T follicular helper cell (primary cell): Measurements from ENCODE around the gene PCBP3.
"Not testable (repeated sequence)": the region's sequence is repeated elsewhere in the genome, so short reads cannot be mapped to it uniquely, and the experiment has no call there.

Source experiments
- DNase-seq: peaks from one replicate; pipeline ENCODE4 v3.0.0-alpha.2; 2020; ENCODE audit warnings: low read depth

PCBP3 gene

DNA sequence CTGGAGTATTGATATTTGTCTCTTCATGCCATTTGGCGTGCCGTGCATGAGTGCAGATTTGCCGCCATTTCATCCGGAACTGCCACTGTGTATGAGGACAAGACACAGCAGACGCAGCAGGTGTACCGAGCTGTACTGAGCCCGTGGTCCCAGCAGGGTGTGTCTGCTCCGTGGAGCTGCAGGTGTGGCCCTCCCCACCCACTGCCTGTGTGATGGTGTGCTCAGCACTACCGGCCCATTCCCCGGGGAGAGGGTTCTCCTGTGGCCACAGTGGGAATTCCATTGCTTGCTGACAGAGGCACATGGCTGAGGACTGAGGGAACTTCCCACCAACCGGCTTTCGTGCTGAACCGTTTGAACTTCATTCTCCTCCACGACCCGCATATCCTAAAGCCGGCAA, 303.8 kb downstream of the PCBP3 start:
- no peak for DNase-seq

DNA sequence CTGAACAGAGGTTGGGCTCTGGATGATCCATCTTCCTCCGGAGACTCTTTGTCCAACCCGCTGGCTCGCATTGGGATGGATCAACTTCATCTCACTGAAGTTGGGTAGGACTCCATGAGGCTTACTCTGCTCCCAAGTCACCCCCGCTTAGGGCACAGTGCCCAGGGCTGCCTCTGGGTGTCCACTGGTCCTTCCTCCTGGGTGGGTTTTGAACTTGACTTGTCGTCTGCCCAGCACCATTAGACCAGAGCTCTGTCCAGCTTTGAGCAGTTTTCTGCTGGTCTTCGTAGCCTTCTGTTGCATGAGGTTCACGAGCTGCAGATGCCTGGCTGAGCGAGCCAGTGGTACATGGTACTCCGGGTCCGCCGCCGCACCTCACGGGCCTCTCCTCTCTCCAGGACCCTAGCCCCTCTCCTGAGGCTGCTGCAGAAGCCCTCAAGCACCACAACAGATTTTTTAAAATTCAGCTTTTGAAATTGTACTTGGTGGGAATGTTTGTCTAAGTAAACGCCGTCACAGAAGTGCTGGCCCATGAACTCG, 304.3 kb downstream of the PCBP3 start:
- no peak for DNase-seq

DNA sequence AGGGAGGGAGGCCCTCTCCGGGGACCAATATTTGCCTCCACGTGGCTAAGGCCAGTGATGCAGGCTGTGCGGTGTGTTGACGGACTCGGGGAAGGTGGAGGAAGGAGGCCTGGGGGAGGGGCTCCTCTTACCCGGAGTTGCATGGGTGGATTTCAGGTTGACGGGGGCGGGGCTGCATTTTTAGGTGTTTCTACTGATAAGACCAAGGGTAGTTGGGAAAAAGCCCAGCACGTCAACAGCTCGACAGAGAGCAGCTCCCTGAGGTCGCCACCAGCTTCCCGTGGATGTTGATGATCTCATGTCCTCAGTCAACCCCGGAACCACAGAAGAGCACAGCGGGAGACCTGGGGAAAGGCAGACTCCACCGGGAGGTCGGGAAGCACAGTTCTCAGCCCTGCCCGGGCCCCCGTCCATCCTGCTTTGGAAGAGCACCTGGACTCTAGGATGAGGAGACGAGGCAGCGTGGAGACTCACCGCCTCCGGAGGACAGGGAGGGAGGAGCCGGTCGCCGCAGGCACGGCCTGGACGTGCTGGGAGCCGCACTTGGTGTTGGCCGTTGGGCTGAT, 305.1 kb downstream of the PCBP3 start:
- DNase-seq: no peak

DNA sequence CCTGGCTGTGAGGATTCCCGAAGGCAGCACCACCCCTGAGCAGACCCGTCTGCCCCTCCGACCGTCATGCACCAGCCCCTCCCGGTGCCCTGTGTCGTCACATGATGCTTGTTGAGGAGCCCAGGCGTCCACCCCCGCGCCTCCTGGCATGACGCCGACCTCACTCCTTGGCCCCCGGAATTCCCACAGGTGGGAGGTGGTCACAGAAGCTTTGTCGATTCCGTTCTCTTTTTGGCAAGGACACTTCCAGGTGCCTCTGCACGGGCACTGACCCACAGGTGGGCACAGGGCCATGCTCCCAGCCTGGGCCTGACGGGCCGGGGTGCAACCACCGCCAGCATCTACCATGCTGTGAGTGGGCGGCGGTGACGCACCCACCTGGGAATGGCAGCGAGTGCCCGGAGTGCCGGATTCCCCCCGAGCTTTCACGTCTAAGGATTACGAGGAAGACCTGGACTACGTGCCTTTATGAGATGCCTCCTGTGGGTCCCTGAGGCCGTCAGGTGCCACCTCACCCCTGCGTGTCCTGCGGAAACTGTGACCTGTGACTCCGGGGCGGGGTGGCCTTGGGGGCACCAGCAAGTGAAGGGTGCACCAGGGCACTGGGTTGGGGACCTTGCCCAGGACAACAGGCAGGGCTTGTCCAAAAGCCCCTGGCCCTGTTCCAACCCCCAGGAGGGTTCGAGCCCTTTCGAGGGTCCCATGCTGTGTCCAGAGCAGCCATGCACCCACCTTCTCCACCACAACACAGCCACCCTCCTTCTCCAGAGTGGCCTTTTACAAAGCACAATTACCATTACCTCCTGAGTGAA, 306.6 kb downstream of the PCBP3 start:
- no peak for DNase-seq

DNA sequence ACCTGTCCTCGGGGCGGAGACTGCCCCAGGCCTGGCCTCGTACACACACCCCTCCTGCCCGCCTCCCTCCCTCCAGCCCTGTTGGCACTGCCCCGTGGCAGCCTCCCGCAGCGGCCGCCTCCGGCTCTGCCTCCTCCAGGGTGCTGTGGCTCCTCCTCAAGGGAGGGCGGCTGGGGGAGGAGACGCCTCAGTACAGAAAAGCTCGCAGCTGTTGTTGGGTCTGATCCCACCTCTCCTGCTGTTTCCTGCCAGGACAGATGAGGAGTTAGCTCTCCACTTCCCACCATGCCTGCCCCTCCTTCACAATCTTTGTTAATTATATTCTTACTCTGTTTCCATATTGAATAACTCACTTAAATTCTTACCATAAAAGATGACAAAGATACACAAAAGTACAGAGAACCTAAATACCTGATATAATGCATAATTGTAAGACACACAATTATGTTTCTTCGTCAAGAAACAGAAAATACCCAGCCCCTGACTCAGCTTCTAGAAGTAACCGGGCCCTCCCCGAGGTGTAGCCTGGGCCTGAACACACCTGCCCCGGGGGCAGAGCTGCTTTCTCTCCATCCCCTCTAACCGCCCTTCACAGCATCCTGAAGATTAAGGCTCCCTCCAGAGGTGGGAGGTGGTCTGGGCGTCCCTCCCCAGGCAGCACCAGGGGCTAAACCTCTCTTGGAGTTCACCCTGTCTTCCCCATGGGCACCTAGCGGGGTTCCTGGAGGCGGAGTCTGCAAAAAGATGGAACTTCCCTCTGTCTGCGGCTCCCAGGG, 307.4 kb downstream of the PCBP3 start:
- no peak for DNase-seq

DNA sequence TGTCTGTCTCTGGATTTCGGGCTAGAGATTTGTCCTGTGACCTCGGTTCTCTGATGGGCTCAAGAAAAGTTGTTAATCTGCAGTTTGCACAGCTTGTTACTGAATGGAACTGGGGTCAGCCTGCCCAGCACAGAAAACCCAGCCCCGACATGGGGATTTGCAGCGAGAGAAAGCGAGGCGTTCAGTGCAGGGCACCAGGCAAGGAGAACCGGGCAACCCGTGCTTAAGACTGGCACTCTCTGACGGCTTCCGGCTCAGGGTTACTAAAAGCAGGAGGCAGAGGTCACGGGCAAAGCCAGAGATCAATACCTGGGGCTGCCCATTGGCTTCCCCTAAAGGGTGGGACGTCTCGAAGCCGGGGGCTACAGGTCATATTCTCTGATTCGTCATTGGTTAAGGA, 308.2 kb downstream of the PCBP3 start:
- DNase-seq: no peak

DNA sequence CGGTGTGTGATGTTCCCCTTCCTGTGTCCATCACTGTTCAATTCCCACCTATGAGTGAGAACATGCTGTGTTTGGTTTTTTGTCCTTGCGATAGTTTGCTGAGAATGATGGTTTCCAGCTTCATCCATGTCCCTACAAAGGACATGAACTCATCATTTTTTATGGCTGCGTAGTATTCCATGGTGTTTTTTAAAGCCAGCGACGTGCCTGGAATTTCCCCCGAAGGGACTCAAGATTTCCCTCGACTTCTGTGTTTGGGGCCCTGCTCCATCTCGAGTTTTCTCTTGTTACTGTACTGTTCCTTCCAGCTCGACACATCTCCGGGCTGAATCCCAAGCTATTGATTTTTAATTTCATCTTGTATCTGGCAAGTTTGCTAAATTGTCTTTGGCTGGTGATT, 309.0 kb downstream of the PCBP3 start:
- DNase-seq: not testable (repeated sequence)

DNA sequence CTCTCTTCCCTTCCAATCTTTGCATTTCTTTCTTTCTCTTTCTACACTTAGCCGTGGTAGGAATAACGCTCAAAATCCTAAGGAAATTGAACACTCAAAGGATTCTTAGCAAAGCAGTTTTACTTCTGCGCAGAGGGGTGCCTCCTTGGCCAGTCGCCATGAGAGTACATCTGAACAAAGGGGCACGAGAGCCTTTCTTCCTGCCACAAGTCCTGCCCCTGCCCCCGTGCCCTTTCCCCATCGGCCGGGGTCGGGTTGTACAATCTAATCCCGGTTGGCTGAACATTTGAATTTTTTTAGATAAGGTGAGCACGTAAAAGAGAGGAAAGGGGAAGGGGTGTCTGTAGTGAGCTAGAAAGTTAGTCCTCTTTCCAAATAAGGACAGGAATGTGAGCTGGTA, 309.4 kb downstream of the PCBP3 start:
- no peak for DNase-seq

DNA sequence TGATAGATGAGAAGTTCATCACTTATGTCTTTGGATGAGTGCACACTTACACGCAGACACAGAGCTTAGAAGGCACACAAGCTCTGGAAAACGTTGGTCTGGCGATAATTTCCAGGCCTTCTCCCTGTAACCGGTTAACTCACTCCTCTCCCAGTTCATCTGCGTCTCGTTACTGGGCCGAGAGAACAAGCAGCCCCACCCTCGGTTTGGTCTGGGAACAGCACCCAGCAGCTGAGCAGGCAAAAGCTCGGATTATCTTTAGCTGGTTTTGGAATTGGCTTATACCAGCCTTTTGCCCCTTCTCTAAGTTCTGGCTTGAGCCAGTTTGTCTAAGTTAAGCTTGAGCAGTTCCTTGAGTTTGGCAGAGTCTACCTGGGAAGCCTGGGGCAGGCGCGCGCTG, 310.7 kb downstream of the PCBP3 start:
- no peak for DNase-seq

DNA sequence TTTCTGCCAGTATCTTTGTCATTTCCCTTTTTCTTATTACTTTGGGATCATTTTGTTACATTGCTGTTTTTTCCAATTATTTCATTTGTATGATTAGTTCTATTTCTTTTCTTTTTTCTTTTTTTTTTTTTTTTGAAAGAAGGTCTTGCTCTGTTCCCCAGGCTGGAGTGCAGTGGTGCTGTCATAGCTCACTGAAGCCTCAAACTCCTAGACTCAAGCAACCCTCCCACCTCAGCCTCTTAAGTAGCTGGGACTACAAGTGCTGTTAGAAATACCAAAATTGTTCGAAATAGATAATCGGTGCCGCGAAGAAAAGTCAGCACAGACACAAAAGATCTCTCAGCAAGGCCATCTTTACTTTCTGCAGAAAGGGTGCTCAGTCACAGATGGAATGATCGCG, 311.4 kb downstream of the PCBP3 start:
- DNase-seq: no peak

DNA sequence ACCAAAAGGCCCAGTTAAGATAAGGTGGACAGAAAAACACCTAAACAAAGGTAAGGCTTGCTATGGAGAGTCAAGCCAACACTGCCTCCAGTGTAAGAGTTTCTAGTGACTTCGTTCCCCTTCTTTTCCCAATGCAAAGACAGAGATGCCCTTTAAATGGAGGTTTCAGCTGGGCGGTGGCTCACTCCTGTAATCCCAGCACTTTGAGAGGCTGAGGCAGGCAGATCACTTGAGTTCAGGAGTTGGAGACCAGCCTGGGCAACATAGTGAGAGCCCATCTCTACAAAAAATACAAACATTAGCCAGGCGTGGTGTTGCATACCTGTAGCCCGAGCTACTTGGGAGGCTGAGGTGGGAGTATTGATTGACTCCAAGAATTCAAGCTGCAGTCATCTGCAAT, 314.0 kb downstream of the PCBP3 start:
- no peak for DNase-seq

DNA sequence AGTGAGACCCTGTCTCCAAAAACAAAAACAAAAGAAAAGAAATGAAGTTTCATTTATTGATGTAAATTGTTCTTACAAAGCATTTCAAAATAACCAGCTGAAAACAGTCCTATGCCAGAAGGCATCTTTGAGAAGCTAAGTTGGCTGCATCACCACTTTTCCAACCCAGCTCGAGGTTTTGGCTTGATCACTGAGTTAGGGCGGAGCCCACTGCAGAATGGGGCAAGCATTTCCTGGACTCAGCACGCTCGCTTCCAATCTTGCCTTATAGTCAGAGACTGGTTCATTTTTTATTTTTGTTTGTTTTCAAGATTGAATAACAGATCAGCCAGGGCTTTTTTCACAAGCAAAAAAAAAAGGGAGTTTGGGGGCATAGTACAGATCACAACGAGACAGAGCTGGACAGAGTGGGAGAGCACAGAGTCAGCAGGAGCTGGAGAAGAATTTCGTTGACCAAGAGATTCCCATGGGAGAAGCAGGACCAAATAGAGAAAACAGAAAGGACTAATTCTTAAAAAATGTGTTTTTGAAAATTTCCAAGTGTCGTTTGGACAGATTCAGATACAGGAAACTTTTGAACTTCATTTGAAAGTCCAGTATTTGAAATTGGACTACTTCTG, 314.6 kb downstream of the PCBP3 start:
- DNase-seq: no peak

DNA sequence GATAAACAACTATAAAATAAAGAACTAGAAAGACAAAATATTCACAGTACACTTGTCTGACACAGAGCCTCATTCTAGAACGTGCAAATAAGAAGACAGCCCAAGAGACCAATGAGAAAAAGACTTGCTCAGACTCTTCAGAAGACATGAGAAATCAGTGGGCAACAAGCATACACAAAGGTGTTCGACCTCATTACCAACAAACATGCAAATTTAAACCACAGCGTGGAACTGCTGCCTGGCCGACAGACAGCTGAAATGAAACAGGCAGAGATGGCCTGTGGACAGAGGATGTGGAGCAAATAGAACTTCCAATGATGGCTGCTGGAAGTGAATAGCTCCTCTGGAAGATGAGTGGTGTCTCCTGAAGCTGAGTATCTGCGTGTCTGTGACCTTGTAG, 315.7 kb downstream of the PCBP3 start:
- no peak for DNase-seq

DNA sequence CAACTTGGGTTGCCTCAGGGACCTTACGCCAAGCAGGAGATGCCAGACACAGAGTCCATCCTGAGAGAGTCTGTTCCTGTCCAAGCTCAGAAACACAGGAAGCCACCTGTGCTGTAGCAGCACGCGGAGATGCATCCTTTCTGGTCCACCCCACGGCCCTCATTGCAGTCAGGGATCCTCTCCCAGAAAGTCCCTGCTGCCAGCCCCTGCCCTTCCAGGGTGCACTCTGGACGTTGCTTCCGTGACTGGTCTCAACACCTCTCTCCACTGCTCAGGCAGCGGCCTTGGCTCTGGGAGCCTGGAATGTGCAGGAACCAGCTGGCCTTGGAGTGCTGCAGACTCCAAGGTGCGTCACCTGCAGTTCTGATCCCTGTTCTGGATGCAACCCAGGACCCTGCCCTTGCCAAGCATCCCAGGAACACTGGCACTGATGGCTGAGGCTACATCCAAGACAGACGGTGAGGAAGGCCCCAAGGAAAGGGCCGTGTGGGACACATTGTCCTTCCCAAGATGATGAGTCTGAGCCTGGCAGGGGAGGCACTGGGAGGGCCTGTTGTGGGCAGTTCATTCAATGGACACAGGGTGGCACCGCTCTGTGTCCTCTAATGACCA, 316.4 kb downstream of the PCBP3 start:
- DNase-seq: no peak

DNA sequence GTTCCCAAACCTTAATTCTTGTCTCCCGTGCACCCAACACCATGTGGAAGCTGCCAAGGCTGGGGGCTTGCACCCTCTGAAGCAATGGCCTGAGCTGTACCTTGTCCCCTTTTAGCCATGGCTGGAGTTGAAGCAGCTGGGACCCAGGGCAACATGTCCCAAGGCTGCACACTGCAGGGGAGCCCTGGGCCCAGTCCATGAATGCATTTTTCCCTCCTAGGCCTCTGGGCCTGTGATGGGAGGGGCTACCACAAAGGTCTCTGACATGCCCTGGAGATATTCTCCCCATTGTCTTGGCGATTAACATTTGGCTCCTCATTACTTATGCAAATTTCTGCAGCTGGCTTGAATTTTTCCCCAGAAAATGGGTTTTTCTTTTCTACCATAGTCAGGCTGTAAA, 317.9 kb downstream of the PCBP3 start:
- not testable (repeated sequence) for DNase-seq

DNA sequence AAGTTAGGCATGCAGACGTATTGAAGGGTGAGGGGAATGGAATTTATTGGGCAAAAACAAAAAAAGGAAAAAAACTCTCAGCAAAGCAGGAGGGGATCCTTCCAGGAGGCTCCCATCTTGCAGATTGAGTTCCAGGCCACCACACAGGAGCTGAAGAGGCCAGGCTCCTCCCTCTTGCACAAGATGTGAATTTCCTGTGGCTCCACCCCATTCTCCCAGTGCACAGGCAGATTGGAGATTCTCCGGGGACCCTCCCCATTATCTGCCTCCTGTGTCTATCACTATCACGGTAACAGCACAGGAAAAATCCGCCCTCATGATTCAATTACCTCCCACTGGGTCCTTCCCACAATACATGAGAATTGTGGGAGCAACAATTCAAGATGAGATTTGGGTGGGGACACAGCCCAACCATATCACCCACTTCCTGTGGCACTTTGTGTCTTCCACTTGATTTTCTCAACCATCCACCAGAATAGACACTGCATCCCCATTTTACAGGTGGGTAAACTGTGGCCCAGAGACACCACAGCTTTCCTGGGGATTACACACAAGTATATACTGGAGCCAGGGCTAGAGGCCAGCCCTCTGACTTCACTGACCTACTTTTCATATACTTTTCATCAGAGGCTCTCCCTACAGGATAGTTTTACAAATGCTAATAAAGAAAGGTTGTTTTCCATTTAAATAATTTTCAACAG, 319.2 kb downstream of the PCBP3 start:
- DNase-seq: no peak

DNA sequence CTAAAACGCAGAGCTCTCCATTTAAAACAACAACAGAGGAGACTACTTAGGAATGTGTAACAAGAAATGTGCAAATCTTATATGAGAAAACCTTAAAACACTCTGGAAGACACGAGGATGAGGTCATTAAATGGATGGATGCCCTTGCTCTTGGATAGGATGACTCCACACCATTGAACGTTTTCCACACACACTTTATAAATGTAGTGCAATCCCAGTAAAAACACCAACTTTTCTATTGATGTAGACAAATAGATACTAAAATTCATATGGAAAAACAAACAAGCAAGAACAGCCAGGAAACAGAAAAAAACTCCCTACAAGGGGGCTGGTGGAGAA, 319.7 kb downstream of the PCBP3 start:
- no peak for DNase-seq

DNA sequence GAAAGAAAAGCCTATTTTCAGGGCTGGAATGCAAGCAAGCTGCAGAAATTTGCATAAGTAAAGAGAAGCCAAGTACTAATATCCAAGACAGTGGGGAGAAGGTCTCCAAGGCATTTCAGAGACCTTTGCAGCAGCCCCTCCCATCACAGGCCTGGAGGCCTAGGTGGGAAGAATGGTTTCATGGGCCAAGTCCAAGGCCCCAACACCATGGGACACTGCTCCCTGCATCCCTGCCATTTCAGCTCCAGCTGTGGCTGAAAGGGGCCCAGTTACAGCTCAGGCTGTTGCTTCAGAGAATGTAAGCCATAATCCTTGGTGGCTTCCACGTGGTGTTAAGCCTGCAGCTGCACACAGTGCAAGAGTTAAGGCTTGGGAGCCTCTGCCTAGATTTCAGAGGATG, 321.1 kb downstream of the PCBP3 start:
- DNase-seq: no peak

DNA sequence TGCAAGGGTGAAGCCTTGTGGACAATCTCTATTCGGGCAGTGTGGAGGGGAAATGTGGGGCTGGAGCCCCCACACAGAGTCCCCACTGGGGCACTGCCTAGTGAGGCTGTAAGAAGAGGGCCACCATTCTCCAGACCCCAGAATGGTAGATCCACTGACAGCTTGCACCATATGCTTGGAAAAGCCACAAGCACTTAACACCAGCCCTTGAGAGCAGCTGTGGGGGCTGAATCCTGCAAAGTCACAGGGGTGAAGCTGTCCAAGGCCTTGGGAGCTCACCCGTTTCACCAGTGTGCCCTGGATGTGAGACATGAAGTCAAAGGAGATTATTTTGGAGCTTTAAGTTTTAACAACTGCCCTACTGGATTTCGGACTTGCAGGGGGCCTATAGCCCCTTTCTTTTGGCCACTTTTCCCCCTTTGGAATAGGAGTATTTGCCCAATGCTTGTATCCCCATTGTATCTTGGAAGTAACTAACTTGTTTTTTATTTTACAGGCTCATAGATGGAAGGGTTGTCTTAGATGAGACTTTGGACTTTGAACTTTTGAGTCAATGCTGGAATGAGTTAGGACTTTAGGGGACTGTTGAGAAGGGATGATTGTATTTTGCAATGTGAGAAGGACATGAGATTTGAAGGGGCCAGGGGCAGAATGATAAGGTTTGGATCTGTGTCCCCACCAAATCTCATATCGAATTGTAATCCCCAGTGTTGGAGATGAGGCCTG, 321.7 kb downstream of the PCBP3 start:
- no peak for DNase-seq

DNA sequence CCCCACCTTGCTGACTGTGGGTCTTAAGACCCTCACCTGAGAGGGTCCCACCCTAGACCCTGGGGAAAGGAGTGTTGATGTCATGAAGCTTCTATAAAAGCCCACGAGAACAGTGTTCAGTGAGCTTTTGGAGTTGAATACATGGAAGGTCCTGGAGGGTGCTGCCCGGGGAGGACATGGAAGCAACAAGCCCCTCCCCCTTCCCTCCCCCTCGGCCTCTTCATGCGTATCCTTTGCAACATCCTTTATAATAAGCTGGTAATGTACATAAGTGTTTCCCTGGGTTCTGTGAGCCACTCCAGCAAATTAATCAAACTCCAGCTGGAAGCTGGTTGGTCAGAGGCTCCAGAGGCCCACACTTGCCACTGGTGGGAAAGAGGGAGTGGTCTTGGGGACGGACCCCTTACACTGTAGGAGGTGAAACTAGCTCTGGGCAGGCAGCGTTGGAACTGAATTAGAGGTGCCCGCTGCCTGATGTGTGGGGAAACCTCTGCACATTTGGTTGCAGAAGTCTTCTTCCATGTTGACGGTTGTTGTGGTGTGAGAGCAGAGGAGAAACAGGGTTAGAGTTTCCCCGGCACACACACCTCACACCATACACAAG, 323.4 kb downstream of the PCBP3 start:
- DNase-seq: no peak
